HepG2 (cell line): ENCODE results near the gene TMEM235. TPM values are rescaled to one million over a fixed set of nuclear protein-coding genes. Genes with fewer than 3 reads are reported as not detected.
A peak's percentile ranks its signal among the peaks of the same experiment; 100 is the strongest.

Experiments
- CCDC6 ChIP-seq: sonication (generic); formaldehyde crosslinking; IDR thresholded peaks from 2 replicates; pipeline ENCODE4 v1.8.1; 2022; ENCODE audit warnings: mild to moderate bottlenecking, missing genetic modification reagents, moderate library complexity
- DBP ChIP-seq: sonication (generic); formaldehyde crosslinking; IDR thresholded peaks from 2 replicates; pipeline ENCODE4 v1.4.0; 2020; ENCODE audit warnings: missing genetic modification reagents; ENCODE audit errors: not compliant biosample characterization
- HHEX ChIP-seq: IDR thresholded peaks from 2 replicates; pipeline ENCODE4 v1.6.1; 2016; ENCODE audit warnings: control low read depth
- LCORL ChIP-seq, 2 experiments: fragments of 450-650 bp in 1 of 2; sonication (generic) in 1 of 2; formaldehyde crosslinking in 1 of 2; IDR thresholded peaks; 2 replicates each; pipeline versions ENCODE4 v1.5.0 to v1.6.1; 2017 to 2020; ENCODE audit warnings: antibody characterized with exemption in 1 of 2, missing genetic modification reagents in 1 of 2
- MAFF ChIP-seq: IDR thresholded peaks from 2 replicates; pipeline ENCODE4 v1.6.1; 2011; ENCODE audit warnings: low read depth, low read length, improper control_type of control experiment
- MXI1 ChIP-seq: IDR thresholded peaks from 3 replicates; pipeline ENCODE4 v1.6.1; 2012; ENCODE audit warnings: low read depth, low read length, inconsistent platforms, borderline replicate concordance
- NCOA2 ChIP-seq: sonication (generic); formaldehyde crosslinking; IDR thresholded peaks from 2 replicates; pipeline ENCODE4 v1.8.0; 2022; ENCODE audit warnings: inconsistent platforms
- NR1H2 ChIP-seq: sonication (generic); formaldehyde crosslinking; IDR thresholded peaks from 2 replicates; pipeline ENCODE4 v1.8.1; 2022; ENCODE audit warnings: low read depth, missing genetic modification reagents, borderline replicate concordance
- PRDM10 ChIP-seq: sonication (generic); formaldehyde crosslinking; IDR thresholded peaks from 2 replicates; pipeline ENCODE4 v1.4.0; 2020; ENCODE audit warnings: low read depth, missing genetic modification reagents
- RAD51 ChIP-seq: fragments of 450-650 bp; IDR thresholded peaks from 2 replicates; pipeline ENCODE4 v1.6.1; 2016; ENCODE audit warnings: borderline replicate concordance
- SPEN ChIP-seq: sonication (generic); formaldehyde crosslinking; IDR thresholded peaks from 2 replicates; pipeline ENCODE4 v1.5.1; 2020; ENCODE audit warnings: low read depth, mild to moderate bottlenecking, missing genetic modification reagents
- TGIF2 ChIP-seq: IDR thresholded peaks from 2 replicates; pipeline ENCODE4 v1.6.1; 2016; ENCODE audit warnings: control low read depth, missing compliant biosample characterization
- ZC3H4 ChIP-seq: sonication (generic); formaldehyde crosslinking; IDR thresholded peaks from 2 replicates; pipeline ENCODE4 v1.4.0; 2020; ENCODE audit warnings: missing genetic modification reagents, borderline replicate concordance
- ZNF207 ChIP-seq: fragments of 450-650 bp; IDR thresholded peaks from 2 replicates; pipeline ENCODE4 v1.6.1; 2016; ENCODE audit warnings: antibody characterized with exemption, borderline replicate concordance
- ZNF24 ChIP-seq: fragments of 450-650 bp; IDR thresholded peaks from 2 replicates; pipeline ENCODE4 v1.6.1; 2017; ENCODE audit warnings: antibody characterized with exemption, mild to moderate bottlenecking
- ZNF264 ChIP-seq: sonication (generic); formaldehyde crosslinking; IDR thresholded peaks from 2 replicates; pipeline ENCODE4 v1.4.0; 2020; ENCODE audit warnings: missing genetic modification reagents
- ZNF562 ChIP-seq: sonication (generic); formaldehyde crosslinking; IDR thresholded peaks from 2 replicates; pipeline ENCODE4 v1.8.0; 2022; ENCODE audit warnings: missing genetic modification reagents, borderline replicate concordance
- ZNF746 ChIP-seq: sonication (generic); formaldehyde crosslinking; IDR thresholded peaks from 2 replicates; pipeline ENCODE4 v1.8.0; 2022; ENCODE audit warnings: mild to moderate bottlenecking, missing genetic modification reagents
- ZNF766 ChIP-seq: sonication (generic); formaldehyde crosslinking; IDR thresholded peaks from 2 replicates; pipeline ENCODE4 v1.5.0; 2020; ENCODE audit warnings: missing genetic modification reagents, borderline replicate concordance
- ZNF841 ChIP-seq: sonication (generic); formaldehyde crosslinking; IDR thresholded peaks from 2 replicates; pipeline ENCODE4 v1.8.1; 2023; ENCODE audit warnings: missing genetic modification reagents, borderline replicate concordance
- polyA plus RNA-seq, 8 experiments: library from polyadenylated mRNA; depleted of rRNA in 3 of 8; stranded (reverse) in 7 of 8; unstranded in 1 of 8; fragments of >200 nt; fragmentation: Illumina TruSeq in 4 of 8; extraction: Trizol in 4 of 8; gene quantifications; 2 replicates each; pipeline versions ENCODE4 v1.2.1 to v1.2.3, GENCODE V29; 2011 to 2016; ENCODE audit warnings: low read depth in 4 of 8, missing spikeins in 1 of 8, mixed read lengths in 1 of 8; ENCODE audit not compliant: insufficient read depth in 1 of 8
- total RNA-seq, 5 experiments: library from RNA; depleted of rRNA; stranded (reverse); fragments of >200 nt; fragmentation: Illumina TruSeq; extraction: Trizol; gene quantifications; 2 replicates each; pipeline ENCODE4 v1.2.3, GENCODE V29; 2016; ENCODE audit warnings: low read depth in 1 of 5
- TF ChIP-seq, protein P1 (sequence below): IDR thresholded peaks from 2 replicates; pipeline ENCODE4 v1.6.1; 2016
- TF ChIP-seq, protein P2 (sequence below): IDR thresholded peaks from 2 replicates; pipeline ENCODE4 v1.6.1; 2016

The TMEM235 gene
- total and polyA plus RNA-seq, 2 of the 13 experiments (the other 11 are each of a cell fraction or from before 2014, with no cell fraction given) = not detected

- TF ChIP-seq RAD51 (no peak), MAFF (no peak), ZNF746 (CRISPR knock-in tag) (peak; percentile 46; the same call in 1 of the 2 replicates), ZNF264 (CRISPR knock-in tag) (no peak; the same call in 1 of the 2 replicates), NR1H2 (CRISPR knock-in tag) (no peak), ZNF207 (no peak), TGIF2 (CRISPR knock-in tag) (peak; percentile 96), MXI1 (peak; percentile 100), ZNF841 (peak; percentile 91), ZNF766 (CRISPR knock-in tag) (peak; percentile 56; the same call in 1 of the 2 replicates), HHEX (CRISPR knock-in tag) (no peak), LCORL (IDR thresholded peaks at IDR 0.05) (no peak), LCORL (CRISPR knock-in tag; IDR thresholded peaks at IDR 0.05) (no peak), NCOA2 (CRISPR knock-in tag) (peak; percentile 50; the same call in 1 of the 2 replicates), ZNF562 (CRISPR knock-in tag) (no peak), PRDM10 (CRISPR knock-in tag) (0 out of 2 replicates have a peak, but pooled peaks have one; percentile 58), CCDC6 (CRISPR knock-in tag) (peak; percentile 96), ZC3H4 (CRISPR knock-in tag) (no peak), SPEN (CRISPR knock-in tag) (peak; percentile 97), DBP (CRISPR knock-in tag) (peak; percentile 55), ZNF24 (no peak)
- TF ChIP-seq, protein P1, sequence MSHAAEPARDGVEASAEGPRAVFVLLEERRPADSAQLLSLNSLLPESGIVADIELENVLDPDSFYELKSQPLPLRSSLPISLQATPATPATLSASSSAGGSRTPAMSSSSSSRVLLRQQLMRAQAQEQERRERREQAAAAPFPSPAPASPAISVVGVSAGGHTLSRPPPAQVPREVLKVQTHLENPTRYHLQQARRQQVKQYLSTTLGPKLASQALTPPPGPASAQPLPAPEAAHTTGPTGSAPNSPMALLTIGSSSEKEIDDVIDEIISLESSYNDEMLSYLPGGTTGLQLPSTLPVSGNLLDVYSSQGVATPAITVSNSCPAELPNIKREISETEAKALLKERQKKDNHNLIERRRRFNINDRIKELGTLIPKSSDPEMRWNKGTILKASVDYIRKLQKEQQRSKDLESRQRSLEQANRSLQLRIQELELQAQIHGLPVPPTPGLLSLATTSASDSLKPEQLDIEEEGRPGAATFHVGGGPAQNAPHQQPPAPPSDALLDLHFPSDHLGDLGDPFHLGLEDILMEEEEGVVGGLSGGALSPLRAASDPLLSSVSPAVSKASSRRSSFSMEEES (CRISPR knock-in tag) = peak; percentile 75
- TF ChIP-seq, protein P2, sequence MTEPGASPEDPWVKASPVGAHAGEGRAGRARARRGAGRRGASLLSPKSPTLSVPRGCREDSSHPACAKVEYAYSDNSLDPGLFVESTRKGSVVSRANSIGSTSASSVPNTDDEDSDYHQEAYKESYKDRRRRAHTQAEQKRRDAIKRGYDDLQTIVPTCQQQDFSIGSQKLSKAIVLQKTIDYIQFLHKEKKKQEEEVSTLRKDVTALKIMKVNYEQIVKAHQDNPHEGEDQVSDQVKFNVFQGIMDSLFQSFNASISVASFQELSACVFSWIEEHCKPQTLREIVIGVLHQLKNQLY = peak; percentile 48
These were observed 17.3 kb upstream of the TMEM235 start, which contains the start of gene BIRC5 (continued) for GRCh38 chr17:78214016-78214705.
